Measurements from ENCODE around the gene CKAP2L.

Gene CKAP2L

DNA sequence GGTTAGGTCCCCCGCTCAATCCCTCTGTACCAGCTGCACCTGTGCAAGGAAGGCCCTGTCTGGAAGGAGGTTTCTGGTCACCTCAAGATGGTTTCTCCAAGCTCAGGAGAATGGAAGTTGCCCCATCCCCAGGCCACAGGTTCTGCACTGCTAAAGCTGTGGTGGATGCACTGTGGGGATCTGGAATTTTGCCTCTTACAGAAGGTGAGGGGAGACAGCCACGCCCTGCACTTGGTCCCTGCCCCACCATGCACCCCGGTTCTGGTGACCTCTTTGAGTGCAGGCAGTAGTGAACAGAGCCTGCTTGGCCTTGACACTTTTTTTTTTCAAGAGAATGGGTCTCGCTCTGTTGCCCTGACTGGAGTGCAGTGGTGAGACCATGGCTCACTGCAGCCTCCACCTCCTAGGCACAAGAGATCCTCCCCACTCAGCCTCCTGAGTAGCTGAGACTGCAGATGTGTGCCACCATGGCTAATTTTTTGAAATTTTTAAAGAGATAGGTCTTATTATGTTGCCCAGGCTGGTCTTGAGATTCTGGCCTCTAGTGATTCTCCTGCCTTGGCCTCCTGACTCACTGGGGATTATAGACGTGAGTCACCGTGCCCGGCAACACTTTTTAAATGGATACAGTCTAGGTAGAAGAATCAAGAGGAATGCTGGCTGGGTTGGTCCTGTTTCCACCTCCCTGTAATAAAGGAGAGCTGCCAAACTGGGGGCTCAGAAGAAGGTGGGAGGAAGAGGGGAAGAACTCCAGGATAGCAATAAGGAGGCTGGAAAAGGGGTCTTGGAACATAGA, 49.4 kb downstream of the CKAP2L start:
- in situ Hi-C loops (cut with MboI; ENCODE audit: low sequenced_read_pairs, unreplicated experiment): loop anchor here (25.0 kb wide), 1 partner anchor 653 kb away; the partner anchor contains the start of gene TMEM87B
- no peak for TF ChIP-seq CTCF (IDR thresholded peaks at IDR 0.05; ENCODE audit: borderline replicate concordance, control extremely low read depth, extremely low read depth, insufficient read depth, missing control alignments)
- DNase-seq (ENCODE audit: low spot score): no peak

- no peak for TF ChIP-seq CTCF (IDR thresholded peaks at IDR 0.05; ENCODE audit: borderline replicate concordance, control extremely low read depth, extremely low read depth, insufficient read depth, missing control alignments)
- DNase-seq (ENCODE audit: low spot score): no peak
- in situ Hi-C loops (cut with MboI; ENCODE audit: low sequenced_read_pairs, unreplicated experiment): loop anchor here (25.0 kb wide), 1 partner anchor 652 kb away; the partner anchor contains the start of gene TMEM87B
These were observed 50.1 kb downstream of the CKAP2L start for GRCh38 chr2:112714331-112714730.

GRCh38 chr2:112713926-112714325, 50.5 kb downstream of the CKAP2L start:
- TF ChIP-seq CTCF (IDR thresholded peaks at IDR 0.05; ENCODE audit: borderline replicate concordance, control extremely low read depth, extremely low read depth, insufficient read depth, missing control alignments): no peak
- DNase-seq (ENCODE audit: low spot score): no peak
- in situ Hi-C loops (cut with MboI; ENCODE audit: low sequenced_read_pairs, unreplicated experiment): loop anchor here (25.0 kb wide), 1 partner anchor 652 kb away; the partner anchor contains the start of gene TMEM87B

- in situ Hi-C loops (cut with MboI; ENCODE audit: low sequenced_read_pairs, unreplicated experiment): loop anchor here (25.0 kb wide), 1 partner anchor 651 kb away; the partner anchor contains the start of gene TMEM87B
- DNase-seq (ENCODE audit: low spot score): no peak
- no peak for TF ChIP-seq CTCF (IDR thresholded peaks at IDR 0.05; ENCODE audit: borderline replicate concordance, control extremely low read depth, extremely low read depth, insufficient read depth, missing control alignments)
These were observed 50.9 kb downstream of the CKAP2L start for GRCh38 chr2:112713585-112713925.

DNA sequence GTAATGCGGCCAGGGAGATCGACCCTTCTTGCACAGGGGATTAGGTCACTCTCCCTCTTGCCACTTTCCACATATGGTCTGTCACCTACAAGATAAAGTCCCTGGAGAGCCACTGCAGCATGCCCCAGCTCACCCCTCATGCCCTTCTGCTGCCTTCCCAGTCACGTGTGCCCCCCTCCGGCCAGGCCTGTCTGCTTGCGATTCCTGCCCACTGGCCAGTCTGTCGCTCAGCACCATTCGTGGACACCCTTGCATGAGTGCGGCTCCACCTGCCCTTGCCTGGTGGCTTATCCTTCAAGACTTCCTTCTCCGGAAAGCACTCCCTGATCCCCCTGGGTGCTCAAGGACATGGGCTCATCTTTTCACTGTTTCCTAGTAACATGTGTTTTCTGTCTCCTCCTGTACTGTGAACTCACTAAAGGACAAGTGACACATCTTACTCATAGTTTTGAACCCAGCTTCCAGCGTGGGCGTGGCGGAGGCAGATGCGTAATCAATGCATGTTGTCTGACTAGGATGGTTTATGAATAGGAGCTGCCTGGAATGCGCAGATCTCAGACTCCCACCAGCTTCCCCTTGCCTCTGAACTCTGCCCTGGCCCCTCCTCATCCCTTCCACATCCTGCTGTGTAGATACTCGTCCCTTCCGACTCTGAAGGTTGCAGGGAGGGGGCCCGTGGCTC, 51.4 kb downstream of the CKAP2L start:
- DNase-seq (ENCODE audit: low spot score): no peak
- TF ChIP-seq CTCF (IDR thresholded peaks at IDR 0.05; ENCODE audit: borderline replicate concordance, control extremely low read depth, extremely low read depth, insufficient read depth, missing control alignments): no peak
- in situ Hi-C loops (cut with MboI; ENCODE audit: low sequenced_read_pairs, unreplicated experiment): loop anchor here (25.0 kb wide), 1 partner anchor 651 kb away; the partner anchor contains the start of gene TMEM87B

GRCh38 chr2:112712465-112712864, 51.9 kb downstream of the CKAP2L start:
- in situ Hi-C loops (cut with MboI; ENCODE audit: low sequenced_read_pairs, unreplicated experiment): loop anchor here (25.0 kb wide), 1 partner anchor 650 kb away; the partner anchor contains the start of gene TMEM87B
- TF ChIP-seq CTCF (IDR thresholded peaks at IDR 0.05; ENCODE audit: borderline replicate concordance, control extremely low read depth, extremely low read depth, insufficient read depth, missing control alignments): no peak
- no peak for DNase-seq (ENCODE audit: low spot score)

Data from GM13976 (cell line).